ENCODE results near the gene TMSB4X.
"Not testable (repeated sequence)": the region's sequence is repeated elsewhere in the genome, so short reads cannot be mapped to it uniquely, and the experiment has no call there.

The TMSB4X gene

GRCh38 chrX:12997906-12998687 lies 23.2 kb downstream of the TMSB4X start:
- no peak for DNase-seq

- DNase-seq: no peak
These were observed 24.5 kb downstream of the TMSB4X start for GRCh38 chrX:12999422-12999821.

- no peak for DNase-seq
These were observed 25.4 kb downstream of the TMSB4X start for GRCh38 chrX:13000301-13000811.

- no peak for DNase-seq
These were observed 26.2 kb downstream of the TMSB4X start for GRCh38 chrX:13001097-13001496.

DNA sequence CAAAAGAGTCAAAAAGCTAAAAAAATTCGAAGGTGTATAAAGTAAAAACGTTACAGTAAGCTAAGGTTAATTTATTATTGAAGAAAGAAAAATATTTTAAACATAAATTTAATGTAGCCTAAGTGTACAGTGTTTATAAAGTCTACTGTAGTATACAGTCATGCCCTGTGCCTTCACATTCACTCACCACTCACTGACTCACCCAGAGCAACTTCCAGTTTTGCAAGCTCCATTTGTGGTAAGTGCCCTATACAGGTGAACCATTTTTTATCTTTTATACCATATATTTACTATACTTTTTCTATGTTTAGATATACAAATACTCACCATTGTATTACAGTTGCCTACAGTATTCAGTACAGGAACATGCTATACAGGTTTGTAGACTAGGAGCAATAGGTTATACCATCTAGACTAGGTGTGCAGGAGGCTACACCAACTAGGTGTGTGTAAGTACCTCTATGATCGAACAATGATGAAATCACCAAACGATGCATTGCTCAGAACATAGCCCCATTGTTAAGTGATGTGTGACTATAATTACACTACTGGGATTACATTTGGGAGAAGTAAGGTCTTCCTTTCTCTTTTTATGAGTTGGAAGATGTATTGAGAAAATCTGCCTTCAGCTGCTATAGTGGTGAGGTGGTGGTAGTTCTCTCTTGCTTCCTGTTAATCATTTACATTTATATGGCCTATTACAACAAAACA lies 27.2 kb downstream of the TMSB4X start:
- no peak for DNase-seq

- DNase-seq: no peak
These were observed 31.0 kb downstream of the TMSB4X start for GRCh38 chrX:13005661-13006473.

- no peak for DNase-seq
These were observed 32.7 kb downstream of the TMSB4X start for GRCh38 chrX:13007519-13008188.

GRCh38 chrX:13008189-13008533 lies 33.3 kb downstream of the TMSB4X start:
- no peak for DNase-seq

DNA sequence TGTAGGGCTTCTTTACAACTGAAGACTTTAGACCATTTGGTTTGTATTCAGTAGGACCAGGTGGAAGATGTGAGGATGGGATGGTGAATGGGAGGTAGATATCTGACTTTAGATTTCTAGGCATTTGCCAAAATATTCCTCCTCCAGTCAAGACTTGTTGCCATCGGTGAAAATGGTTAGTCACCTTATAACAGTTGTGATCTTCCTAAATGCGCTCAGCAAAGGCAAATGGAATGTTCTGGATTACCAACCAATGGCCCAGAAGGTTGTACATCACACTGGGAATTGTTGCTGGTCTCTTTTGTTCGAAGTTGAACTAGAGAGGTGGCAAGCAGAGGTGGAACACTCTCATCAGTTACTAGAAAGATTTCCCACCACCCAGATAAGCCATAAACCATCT lies 33.9 kb downstream of the TMSB4X start:
- DNase-seq: no peak

GRCh38 chrX:13009273-13009672 lies 34.4 kb downstream of the TMSB4X start:
- no peak for DNase-seq

DNA sequence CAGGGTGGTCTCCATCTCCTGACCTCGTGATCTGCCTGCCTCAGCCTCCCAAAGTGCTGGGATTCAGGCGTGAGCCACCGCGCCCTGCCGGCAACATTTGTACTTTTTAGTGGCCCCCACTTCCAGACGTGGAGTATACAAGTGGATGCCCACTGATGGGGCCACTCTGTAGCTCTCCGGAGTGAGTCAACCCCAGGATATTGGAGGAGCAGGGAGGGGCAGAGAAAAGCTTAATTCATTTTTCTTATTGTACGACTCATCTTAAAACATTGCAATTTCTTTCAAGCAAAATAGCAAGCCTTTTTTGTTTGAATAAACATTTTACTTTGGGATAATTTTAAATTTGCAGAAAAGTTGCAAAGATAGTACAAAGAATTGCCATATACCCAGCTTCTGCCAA lies 34.9 kb downstream of the TMSB4X start:
- DNase-seq: no peak

GRCh38 chrX:13010546-13010945 lies 35.6 kb downstream of the TMSB4X start:
- no peak for DNase-seq

DNA sequence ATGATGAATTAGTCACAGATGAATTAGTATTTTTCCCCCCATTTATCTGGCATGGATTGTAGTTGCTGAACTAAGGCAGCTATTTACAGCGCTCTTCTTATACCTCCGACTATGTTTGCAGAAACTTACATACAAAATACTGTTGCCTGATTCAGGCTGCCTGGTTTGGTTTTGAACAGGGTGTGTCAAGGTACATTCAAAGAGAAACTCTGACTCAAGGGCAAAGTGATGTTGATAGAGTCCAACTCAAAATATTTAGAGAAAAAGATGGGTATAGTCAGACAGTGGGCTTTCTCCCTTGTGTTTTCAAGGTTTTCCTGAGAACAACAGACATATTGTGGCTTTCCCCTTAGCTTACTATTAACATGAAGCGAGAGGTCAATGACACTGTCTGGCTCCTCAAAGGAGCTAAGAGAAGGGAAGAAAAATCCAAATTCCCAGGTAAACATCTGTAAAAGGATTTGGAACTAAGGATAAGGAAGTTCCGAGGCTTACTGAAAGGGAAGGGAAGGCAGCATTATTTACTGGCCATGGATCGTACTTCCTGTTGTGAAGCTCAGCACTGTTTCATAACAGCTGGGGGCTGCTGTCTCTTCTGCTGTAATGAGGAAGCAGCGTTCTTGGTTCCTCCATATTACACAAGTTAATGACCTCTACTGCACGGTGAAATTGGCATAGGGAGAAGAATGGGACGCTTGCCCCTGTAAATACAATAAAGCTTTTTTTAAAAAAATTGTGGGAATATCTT lies 38.6 kb downstream of the TMSB4X start:
- no peak for DNase-seq

- DNase-seq: no peak
These were observed 39.5 kb downstream of the TMSB4X start for GRCh38 chrX:13014111-13015096.

DNA sequence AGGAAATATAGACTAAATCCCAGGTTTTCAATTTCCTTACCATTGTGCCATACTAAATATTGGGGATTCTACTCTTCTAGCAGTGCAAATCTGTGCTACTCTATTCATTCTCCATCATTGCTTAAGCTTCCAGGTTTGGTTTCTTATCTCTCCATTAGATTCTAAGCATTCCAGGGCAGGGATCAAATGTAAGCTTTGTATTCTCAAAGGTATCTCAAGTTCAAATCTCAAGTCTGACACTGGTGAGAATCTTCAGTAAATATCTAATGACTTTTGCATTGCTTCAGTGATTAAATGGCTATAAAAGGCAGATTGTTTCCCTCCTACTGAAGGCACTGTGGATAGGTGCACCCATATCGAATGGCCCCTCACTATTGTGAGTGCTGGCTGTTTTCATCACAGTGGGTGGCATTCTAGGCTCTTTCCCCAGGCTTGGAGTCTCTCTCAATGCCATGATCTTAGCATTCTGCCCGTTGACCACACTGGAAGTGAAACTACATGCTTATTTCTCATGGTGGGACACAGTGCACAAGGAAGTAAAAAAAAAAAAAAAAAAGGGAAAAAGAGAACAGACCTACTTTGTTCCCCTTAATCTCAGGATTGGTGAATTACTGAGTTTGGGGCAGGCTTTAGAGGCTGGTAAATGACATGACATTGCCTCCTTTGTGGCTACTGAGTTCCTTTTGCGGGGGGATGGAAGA lies 40.8 kb downstream of the TMSB4X start:
- no peak for DNase-seq

GRCh38 chrX:13016731-13017130 lies 41.8 kb downstream of the TMSB4X start:
- not testable (repeated sequence) for DNase-seq

DNA sequence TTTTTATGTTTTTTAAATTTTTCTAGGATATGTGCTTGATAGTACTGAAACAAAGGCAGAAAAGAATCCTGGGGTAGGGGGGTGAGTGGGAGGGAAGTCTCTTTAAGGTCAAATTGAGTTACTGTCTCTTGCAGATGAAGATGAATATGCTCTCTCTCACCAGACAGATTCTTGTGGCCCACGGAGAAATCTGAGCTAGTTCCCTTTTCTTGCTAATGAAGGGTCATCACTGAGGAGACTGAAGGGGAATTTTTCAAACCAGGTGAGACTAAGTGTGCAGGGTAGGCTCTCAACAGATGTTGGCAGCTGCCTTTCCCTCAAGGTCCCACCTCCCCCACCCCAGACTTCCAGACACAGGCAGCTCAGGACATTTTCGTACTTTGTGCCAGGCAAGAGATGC lies 48.0 kb downstream of the TMSB4X start:
- no peak for DNase-seq

DNA sequence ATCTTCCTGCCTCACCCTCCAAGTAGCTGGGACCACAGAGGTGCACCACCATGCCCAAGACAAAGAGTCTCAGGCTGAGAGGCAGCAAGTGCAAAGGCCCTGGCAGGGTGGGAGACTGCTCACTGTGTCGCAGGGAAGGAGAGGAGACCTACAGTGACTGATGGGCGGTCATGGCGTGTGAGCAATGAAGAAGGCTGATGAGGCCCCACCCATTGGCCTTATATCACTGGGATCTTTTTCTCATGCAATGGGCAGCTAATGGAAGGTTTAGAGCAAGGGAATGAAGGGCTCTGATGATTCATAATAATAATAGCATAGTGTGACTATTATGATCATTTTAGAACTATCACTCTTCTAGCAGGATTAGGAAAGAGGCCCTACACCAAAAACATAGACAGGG lies 48.7 kb downstream of the TMSB4X start:
- no peak for DNase-seq

GRCh38 chrX:13023979-13024378 lies 49.1 kb downstream of the TMSB4X start:
- DNase-seq: no peak

DNA sequence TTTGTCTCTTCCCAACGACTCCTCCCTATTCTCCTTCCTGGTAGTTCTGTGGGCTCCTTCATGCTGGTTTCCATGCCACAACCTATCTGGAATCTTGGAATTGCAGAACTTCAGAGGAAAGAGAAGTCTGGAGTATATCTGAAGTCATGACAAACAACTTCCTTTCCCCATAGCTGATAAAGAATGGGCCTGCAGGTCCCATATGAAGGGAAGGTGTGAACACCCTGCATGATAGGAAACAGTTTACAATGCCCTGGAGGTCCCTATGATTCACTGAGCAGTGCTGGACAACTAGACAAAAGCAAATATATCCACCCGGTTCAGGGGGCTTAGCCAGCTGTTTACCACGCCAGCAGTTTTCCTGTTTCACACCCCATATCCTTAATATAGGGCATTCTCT lies 50.1 kb downstream of the TMSB4X start:
- DNase-seq: no peak

All from 8988T (cell line).